HG03025 (cell line): Measurements from ENCODE around the gene GATB.

ENCODE experiments used
- ATAC-seq: cut with Tn5 transposase; IDR thresholded peaks from one replicate; pipeline ENCODE4 v1.9.1; 2021; ENCODE audit warnings: mild to moderate bottlenecking, moderate library complexity; ENCODE audit not compliant: unreplicated experiment, low FRiP score

The GATB gene

GRCh38 chr4:151703401-151703800 lies 57.4 kb downstream of the GATB start:
- no peak for ATAC-seq

GRCh38 chr4:151702256-151702655 lies 58.6 kb downstream of the GATB start:
- ATAC-seq, result no peak

- no peak for ATAC-seq
Observed at GRCh38 chr4:151700566-151701316, 60.1 kb downstream of the GATB start.

GRCh38 chr4:151698213-151698612 lies 62.6 kb downstream of the GATB start:
- no peak for ATAC-seq

- ATAC-seq, result no peak
Observed at GRCh38 chr4:151694961-151695720, 65.7 kb downstream of the GATB start.

GRCh38 chr4:151692821-151693673 lies 67.8 kb downstream of the GATB start:
- no peak for ATAC-seq

GRCh38 chr4:151692443-151692782 lies 68.4 kb downstream of the GATB start:
- ATAC-seq, result no peak

- ATAC-seq, result no peak
Observed at GRCh38 chr4:151691639-151692442, 69.0 kb downstream of the GATB start.

- ATAC-seq, result no peak
Observed at GRCh38 chr4:151690876-151691275, 69.9 kb downstream of the GATB start.

GRCh38 chr4:151690164-151690870 lies 70.5 kb downstream of the GATB start:
- ATAC-seq, result no peak

- no peak for ATAC-seq
Observed at GRCh38 chr4:151689211-151689991, 71.4 kb downstream of the GATB start.

- no peak for ATAC-seq
Observed at GRCh38 chr4:151688785-151689043, 72.1 kb downstream of the GATB start.

GRCh38 chr4:151688003-151688784 lies 72.6 kb downstream of the GATB start:
- ATAC-seq, result no peak

- no peak for ATAC-seq
Observed at GRCh38 chr4:151687021-151687640, 73.7 kb downstream of the GATB start.

- ATAC-seq, result no peak
Observed at GRCh38 chr4:151685303-151685702, 75.5 kb downstream of the GATB start.

GRCh38 chr4:151681085-151681484 lies 79.7 kb downstream of the GATB start:
- ATAC-seq, result no peak

GRCh38 chr4:151679231-151679630 lies 81.6 kb downstream of the GATB start:
- ATAC-seq, result no peak
